SJSA1 (cell line): ENCODE results near the gene CCT6B. TPM values are rescaled to one million over a fixed set of nuclear protein-coding genes. Genes with fewer than 3 reads are reported as not detected.

Source experiments
- DNase-seq, 2 experiments: peaks; one replicate each; pipeline ENCODE4 v3.0.0-alpha.2; 2015 to 2020; ENCODE audit warnings: low spot score in 2 of 2, low read depth in 1 of 2
- H3K27ac ChIP-seq: fragments of 250-450 bp; sonication (Bioruptor Pico); 2 replicates; pipeline ENCODE4 v1.5.1; 2020; ENCODE audit warnings: mild to moderate bottlenecking, moderate library complexity
- H3K27me3 ChIP-seq: fragments of 250-450 bp; sonication (Bioruptor Pico); replicated peaks from 2 replicates; pipeline ENCODE4 v1.5.1; 2020; ENCODE audit warnings: mild to moderate bottlenecking, moderate library complexity
- H3K36me3 ChIP-seq: fragments of 250-450 bp; sonication (Bioruptor Pico); 2 replicates; pipeline ENCODE4 v1.5.1; 2020; ENCODE audit warnings: mild to moderate bottlenecking
- H3K4me1 ChIP-seq: fragments of 250-450 bp; sonication (Bioruptor Pico); replicated peaks from 2 replicates; pipeline ENCODE4 v1.6.1; 2021; ENCODE audit warnings: mild to moderate bottlenecking
- H3K4me3 ChIP-seq: fragments of 250-450 bp; sonication (Bioruptor Pico); 2 replicates; pipeline ENCODE4 v1.5.1; 2020; ENCODE audit warnings: mild to moderate bottlenecking
- H3K9me3 ChIP-seq: fragments of 250-450 bp; sonication (Bioruptor Pico); replicated peaks from 2 replicates; pipeline ENCODE4 v1.5.1; 2020; ENCODE audit warnings: mild to moderate bottlenecking
- total RNA-seq: library from RNA; depleted of rRNA; stranded (reverse); fragments of >200 nt; shearing (Covaris generic); gene quantifications from 2 replicates; pipeline ENCODE4 v1.2.3, GENCODE V29; 2014; rRNA removed

Gene CCT6B
- total RNA-seq, 1 experiment from 2014 or later, result 0.84 TPM

DNA sequence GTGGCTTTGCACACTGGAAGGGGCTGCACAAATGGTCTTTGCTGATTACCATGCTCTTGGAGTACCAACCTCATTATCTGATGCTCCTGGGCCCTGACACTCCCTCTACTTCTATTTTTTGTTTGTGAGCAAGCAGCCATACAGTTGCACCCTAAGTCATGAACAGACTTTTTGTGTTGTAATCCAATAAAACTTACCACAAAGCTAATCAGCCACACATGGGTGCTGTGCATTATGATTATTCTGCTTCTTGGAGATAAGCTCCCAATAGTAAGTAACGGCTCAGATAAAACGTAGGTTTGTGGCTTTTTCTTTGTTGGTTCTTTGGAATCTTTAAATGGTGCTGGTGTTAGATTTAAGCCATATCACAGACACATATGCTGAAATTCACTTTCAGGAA lies 76.2 kb downstream of the CCT6B start:
- Histone ChIP-seq H3K27ac (no peak overlapping the region), H3K27me3 (no peaks in the 10 kb centered on the region; the same call in 1 of the 2 replicates), H3K4me1 (no peaks in the 10 kb centered on the region), H3K9me3 (no peaks in the 10 kb centered on the region), H3K36me3 (no peaks in the 10 kb centered on the region), H3K4me3 (no peak overlapping the region)
- DNase-seq, result no peak

- H3K27me3 ChIP-seq, result no peaks in the 10 kb centered on the region; the same call in 1 of the 2 replicates
- no peak for DNase-seq
- no peak overlapping the region for H3K27ac ChIP-seq
- H3K4me1 ChIP-seq, result no peaks in the 10 kb centered on the region
- H3K4me3 ChIP-seq, result no peak overlapping the region
- H3K36me3 ChIP-seq, result no peaks in the 10 kb centered on the region
- no peaks in the 10 kb centered on the region for H3K9me3 ChIP-seq
Measured at GRCh38 chr17:34884597-34884996, 76.7 kb downstream of the CCT6B start.

- no peaks in the 10 kb centered on the region for H3K36me3 ChIP-seq
- H3K9me3 ChIP-seq, result no peaks in the 10 kb centered on the region
- no peaks in the 10 kb centered on the region for H3K4me1 ChIP-seq
- no peak overlapping the region for H3K4me3 ChIP-seq
- no peaks in the 10 kb centered on the region; the same call in 1 of the 2 replicates for H3K27me3 ChIP-seq
- H3K27ac ChIP-seq, result no peak overlapping the region
- DNase-seq, result no peak
Measured at GRCh38 chr17:34883106-34884000, 77.9 kb downstream of the CCT6B start.

- Histone ChIP-seq H3K4me1 (no peaks in the 10 kb centered on the region), H3K27ac (no peak overlapping the region), H3K36me3 (no peaks in the 10 kb centered on the region), H3K9me3 (no peaks in the 10 kb centered on the region), H3K4me3 (no peak overlapping the region), H3K27me3 (no peaks in the 10 kb centered on the region)
- DNase-seq, result no peak
Measured at GRCh38 chr17:34879146-34879545, 82.1 kb downstream of the CCT6B start.

Other genes with a start within 250 kb of the CCT6B start
- 20.8 and 21.2 TPM in 2 replicates for gene ZNF830, start 80 bp upstream of the CCT6B start, total RNA-seq
- gene LIG3, start 19.1 kb upstream of the CCT6B start, total RNA-seq, result 26.0 and 29.0 TPM in 2 replicates
- 8.2 and 25.7 TPM in 2 replicates for gene RFFL, start 102.2 kb upstream of the CCT6B start, total RNA-seq
- 13.7 and 16.9 TPM in 2 replicates for gene RAD51D, start 158.4 kb upstream of the CCT6B start, total RNA-seq
- not detected in 2 replicates for gene FNDC8, start 160.2 kb upstream of the CCT6B start, total RNA-seq
- 19.2 and 21.3 TPM in 2 replicates for gene NLE1, start 180.8 kb upstream of the CCT6B start, total RNA-seq
- gene UNC45B, start 186.4 kb upstream of the CCT6B start, total RNA-seq, result not detected in 2 replicates
- gene SLC35G3, start 232.9 kb upstream of the CCT6B start, total RNA-seq, result not detected in 2 replicates